Upper lobe of left lung (tissue), 6 donors: ENCODE data around the gene AKAP10. TPM values are rescaled to one million over a fixed set of nuclear protein-coding genes. Genes with fewer than 3 reads are reported as not detected.
A peak's percentile ranks its signal among the peaks of the same experiment; 100 is the strongest.

ENCODE experiments used
- ATAC-seq, 2 donors: fragments of 200-7000 bp; cut with Tn5 transposase; one replicate each; pipeline ENCODE4 v1.9.1; 2022; ENCODE audit warnings: mild to moderate bottlenecking in 2 of 2, moderate library complexity in 2 of 2; ENCODE audit not compliant: low FRiP score in 2 of 2
- DNase-seq, 2 donors: peaks; one replicate each; pipeline ENCODE4 v3.0.0-alpha.2; 2019 to 2020
- H3K27ac ChIP-seq, 4 donors: fragments of 200-600 bp; sonication (generic); one replicate each; pipeline ENCODE4 v1.5.1; 2016 to 2019
- H3K27me3 ChIP-seq, 4 donors: fragments of 200-600 bp; sonication (generic); one replicate each; pipeline ENCODE4 v1.5.1; 2017 to 2019
- H3K36me3 ChIP-seq, 4 donors: fragments of 200-600 bp; sonication (generic); one replicate each; pipeline ENCODE4 v1.5.1; 2016 to 2019
- H3K4me1 ChIP-seq, 4 donors: fragments of 200-600 bp; sonication (generic); one replicate each; pipeline ENCODE4 v1.5.1; 2018 to 2019
- H3K4me3 ChIP-seq, 4 donors: fragments of 200-600 bp; sonication (generic); one replicate each; pipeline ENCODE4 v1.5.1; 2017 to 2019; ENCODE audit warnings: mild to moderate bottlenecking in 2 of 4, moderate library complexity in 1 of 4
- H3K9me3 ChIP-seq, 4 donors: fragments of 200-600 bp; sonication (generic); one replicate each; pipeline ENCODE4 v1.5.1; 2018 to 2019
- EP300 ChIP-seq, 4 donors: sonication (generic); formaldehyde crosslinking; IDR thresholded peaks; one replicate each; pipeline ENCODE4 v1.5.1; 2017; ENCODE audit warnings: antibody characterized with exemption in 4 of 4, control low read depth in 2 of 4
- POLR2A ChIP-seq, 4 donors: fragments of 450-650 bp; IDR thresholded peaks; one replicate each; pipeline ENCODE4 v1.5.1; 2016 to 2017; ENCODE audit warnings: antibody characterized with exemption in 4 of 4, mild to moderate bottlenecking in 2 of 4
- POLR2AphosphoS5 ChIP-seq, 2 donors: sonication (generic); formaldehyde crosslinking; IDR thresholded peaks; one replicate each; pipeline ENCODE4 v1.5.1; 2017; ENCODE audit warnings: antibody characterized with exemption in 2 of 2
- WGBS, 2 donors: methylation state at CpG; one replicate each; pipeline ENCODE4 v1.1.5; 2017 to 2018; 5-methylcytosine and 5-hydroxymethylcytosine counted together
- total RNA-seq, 6 donors: library from RNA; depleted of rRNA in 4 of 6; stranded (reverse); fragments of >200 nt in 4 of 6; gene quantifications; one replicate each; pipeline versions ENCODE4 v1.1.0 to v1.2.1, GENCODE V29; 2016 to 2021
- TF ChIP-seq, protein P1 (sequence below), 6 experiments: fragments of 450-650 bp in 4 of 6; fragments of 200-600 bp in 2 of 6; sonication (generic) in 2 of 6; IDR thresholded peaks; one replicate each; pipeline ENCODE4 v1.5.1; 2016 to 2019; ENCODE audit warnings: antibody characterized with exemption in 6 of 6
- donor health status: DM: no; HTN: no; CAD: no; lungs with moderate emphysema.
- donor health status: DM: no; HTN: yes; CAD: no; lungs with severe emphysema.

AKAP10 gene
- total RNA-seq, 6 donors from 2014 or later: 13.4 to 40.3 (median 30.6) TPM

DNA sequence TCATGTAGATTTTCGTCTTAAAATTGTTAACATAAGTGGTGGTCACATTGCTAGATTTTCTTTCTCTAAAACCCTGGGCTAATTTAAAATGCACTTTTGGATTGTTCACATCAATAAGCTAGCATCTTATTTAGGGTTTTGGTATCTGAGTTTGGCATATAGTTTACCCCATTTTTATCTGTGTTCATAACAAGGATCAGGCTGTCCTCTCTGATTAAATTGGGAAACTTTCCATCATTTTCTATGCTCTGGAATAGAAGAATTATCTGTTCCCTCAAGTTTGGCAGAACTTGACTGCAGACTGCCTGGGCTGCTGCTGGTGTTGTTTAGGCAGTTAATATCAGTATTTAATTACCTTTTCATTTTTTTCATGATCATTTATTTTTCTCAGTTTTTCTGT, 33.3 kb upstream of the AKAP10 start:
- H3K36me3 ChIP-seq: no peaks in the 10 kb centered on the region
- TF ChIP-seq, protein P1, sequence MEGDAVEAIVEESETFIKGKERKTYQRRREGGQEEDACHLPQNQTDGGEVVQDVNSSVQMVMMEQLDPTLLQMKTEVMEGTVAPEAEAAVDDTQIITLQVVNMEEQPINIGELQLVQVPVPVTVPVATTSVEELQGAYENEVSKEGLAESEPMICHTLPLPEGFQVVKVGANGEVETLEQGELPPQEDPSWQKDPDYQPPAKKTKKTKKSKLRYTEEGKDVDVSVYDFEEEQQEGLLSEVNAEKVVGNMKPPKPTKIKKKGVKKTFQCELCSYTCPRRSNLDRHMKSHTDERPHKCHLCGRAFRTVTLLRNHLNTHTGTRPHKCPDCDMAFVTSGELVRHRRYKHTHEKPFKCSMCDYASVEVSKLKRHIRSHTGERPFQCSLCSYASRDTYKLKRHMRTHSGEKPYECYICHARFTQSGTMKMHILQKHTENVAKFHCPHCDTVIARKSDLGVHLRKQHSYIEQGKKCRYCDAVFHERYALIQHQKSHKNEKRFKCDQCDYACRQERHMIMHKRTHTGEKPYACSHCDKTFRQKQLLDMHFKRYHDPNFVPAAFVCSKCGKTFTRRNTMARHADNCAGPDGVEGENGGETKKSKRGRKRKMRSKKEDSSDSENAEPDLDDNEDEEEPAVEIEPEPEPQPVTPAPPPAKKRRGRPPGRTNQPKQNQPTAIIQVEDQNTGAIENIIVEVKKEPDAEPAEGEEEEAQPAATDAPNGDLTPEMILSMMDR (IDR thresholded peaks at IDR 0.05): no peak
- TF ChIP-seq EP300 (IDR thresholded peaks at IDR 0.05): no peak
- no peak for TF ChIP-seq POLR2A (IDR thresholded peaks at IDR 0.05)
- ATAC-seq (no peak), DNase-seq (no peak)
- H3K27me3 ChIP-seq: peaks cover 0 to 3% (median 0%) of the 10 kb centered on the region in 4 donors
- 68 to 77% methylated on average over 1 of the region's 1 CpG for WGBS, 2 donors
- peaks cover 12 to 21% (median 17%) of the 10 kb centered on the region in 4 donors for H3K4me1 ChIP-seq
- no peak overlapping the region for H3K27ac ChIP-seq
- no peak overlapping the region for H3K4me3 ChIP-seq
- no peaks in the 10 kb centered on the region for H3K9me3 ChIP-seq

DNA sequence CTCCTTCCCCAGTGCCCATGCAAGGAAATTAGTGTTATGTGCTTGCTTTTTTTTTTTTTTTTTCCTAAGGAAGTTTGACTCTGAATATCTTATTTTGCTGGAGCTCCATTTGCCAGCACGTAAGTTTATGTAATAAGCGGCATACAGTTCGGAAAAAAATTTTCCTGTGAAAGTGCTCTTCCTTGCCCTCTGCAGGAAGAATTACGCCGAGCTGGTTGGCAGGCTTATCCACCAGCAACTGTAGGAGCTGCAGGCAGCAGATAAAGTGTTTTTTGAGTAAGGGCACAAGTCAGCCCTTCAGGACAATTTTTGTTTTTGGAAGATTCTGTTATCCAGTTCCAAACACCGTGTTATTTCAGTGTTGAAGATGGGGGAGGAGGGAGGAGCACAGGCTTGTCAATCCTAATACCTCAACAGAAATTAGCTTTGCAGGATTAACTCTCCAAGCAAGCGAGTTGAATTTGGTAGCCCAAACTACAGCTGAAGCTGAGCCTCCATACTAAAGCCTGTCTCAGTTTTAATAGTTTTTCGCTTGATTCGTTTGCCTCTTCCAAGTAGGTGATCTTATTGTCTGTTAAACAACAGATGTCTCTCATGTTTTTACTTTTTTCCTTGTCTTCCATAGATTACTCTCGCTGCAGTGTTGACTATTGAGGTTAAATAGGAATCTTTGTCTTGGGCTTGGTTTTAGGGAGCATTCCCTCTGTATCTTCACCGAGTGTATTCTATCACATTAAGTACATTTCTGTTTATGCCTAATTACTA, 32.7 kb upstream of the AKAP10 start:
- no peaks in the 10 kb centered on the region for H3K9me3 ChIP-seq
- H3K27me3 ChIP-seq: peaks cover 0 to 3% (median under 1%) of the 10 kb centered on the region in 4 donors
- H3K4me1 ChIP-seq: peaks cover 12 to 21% (median 17%) of the 10 kb centered on the region in 4 donors
- no peaks in the 10 kb centered on the region for H3K36me3 ChIP-seq
- H3K4me3 ChIP-seq: peak overlapping the region; percentile 66 to 80 (median 71)
- ATAC-seq (peak in 1 of 2 donors; percentile 63), DNase-seq (peak in 1 of 2 donors; percentile 38)
- 23 to 28% methylated on average over 11 of the region's 11 CpGs for whole genome bisulfite sequencing, 2 donors
- TF ChIP-seq POLR2A (IDR thresholded peaks at IDR 0.05): no peak
- TF ChIP-seq, protein P1 (IDR thresholded peaks at IDR 0.05): peak in 2 of 6 experiments; percentile 27 to 28
- peak overlapping the region in 1 of 4 donors; percentile 67 for H3K27ac ChIP-seq

DNA sequence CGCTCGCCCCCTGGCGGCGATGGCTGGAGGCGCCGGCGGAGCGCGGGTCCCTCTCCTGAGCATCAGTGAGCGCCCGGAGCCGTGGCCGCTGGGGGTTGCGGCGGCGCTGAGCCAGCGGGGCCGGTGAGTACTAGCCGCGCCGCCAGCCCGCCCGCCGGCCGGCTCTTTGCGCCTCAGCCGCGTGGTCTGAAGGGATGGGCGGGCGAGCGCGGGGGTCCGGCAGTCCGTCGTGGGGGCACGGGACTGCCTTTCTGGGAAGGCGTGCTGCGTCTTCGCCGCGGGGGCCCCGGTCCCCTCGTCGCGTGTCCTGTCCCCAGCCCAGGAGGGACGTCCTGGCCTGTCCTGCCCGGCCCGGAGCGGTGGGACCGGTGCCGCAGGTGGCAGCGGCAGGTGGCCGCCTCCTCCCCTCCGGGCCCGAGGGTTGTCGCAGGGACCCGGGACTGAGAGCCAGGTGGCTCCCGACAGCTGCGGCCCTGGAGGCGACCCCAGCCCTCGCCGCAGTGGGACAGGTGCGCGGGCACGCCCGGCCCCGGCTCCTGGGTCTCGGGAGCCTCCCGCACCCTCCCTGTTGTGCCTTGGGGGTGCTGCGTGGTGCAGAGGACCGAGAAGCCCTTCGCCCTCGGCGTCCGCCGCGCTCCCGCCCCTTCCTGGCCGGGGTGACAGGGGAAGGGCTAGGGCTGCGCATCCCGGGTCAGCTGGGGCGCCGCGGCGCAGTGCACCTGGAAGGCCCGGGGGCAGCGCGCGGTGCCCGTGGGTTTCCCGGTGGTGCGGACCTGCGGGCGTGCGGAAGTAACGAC, 31.9 kb upstream of the AKAP10 start, which contains the start of gene SPECC1:
Gene SPECC1 (plus strand): TSS at position 58 of the 797 bp plus-strand sequence. CDS start 87,293 bp downstream, outside the sequence.
- H3K4me1 ChIP-seq: peaks cover 12 to 21% (median 17%) of the 10 kb centered on the region in 4 donors
- 1% methylated on average over 22 of the region's 96 CpGs for WGBS, 2 donors
- H3K27ac ChIP-seq: peak within 1 kb of the TSS in 3 of 4 donors; percentile 62 to 72 (median 67)
- DNase-seq (peak; percentile 27 to 98), ATAC-seq (peak; percentile 95 to 99)
- H3K9me3 ChIP-seq: no peaks in the 10 kb centered on the region
- no peaks in the 10 kb centered on the region for H3K36me3 ChIP-seq
- peaks cover 0 to 3% (median under 1%) of the 10 kb centered on the region in 4 donors for H3K27me3 ChIP-seq
- H3K4me3 ChIP-seq: peak within 1 kb of the TSS; percentile 66 to 80 (median 71)
- TF ChIP-seq POLR2A (IDR thresholded peaks at IDR 0.05): no peak
- no peak for TF ChIP-seq POLR2AphosphoS5 (IDR thresholded peaks at IDR 0.05)
- TF ChIP-seq, protein P1 (IDR thresholded peaks at IDR 0.05): peak; percentile 97 to 99 (median 98)

DNA sequence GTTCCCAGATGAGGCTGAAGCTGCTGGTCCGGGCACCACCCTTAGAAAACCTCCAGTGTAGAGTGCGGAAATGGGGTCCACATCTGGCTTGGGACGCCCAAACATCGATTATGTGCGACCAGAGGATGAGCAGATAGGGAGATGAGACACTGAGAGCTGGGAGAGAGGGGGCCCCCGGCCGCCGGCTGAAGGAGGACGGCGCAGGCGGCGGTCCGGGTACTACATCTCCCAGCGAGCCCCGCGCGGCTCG, 31.3 kb upstream of the AKAP10 start:
- Histone ChIP-seq H3K27ac (peak overlapping the region in 1 of 4 donors; percentile 72), H3K27me3 (peaks cover 0 to 3% (median under 1%) of the 10 kb centered on the region in 4 donors), H3K36me3 (no peaks in the 10 kb centered on the region), H3K4me3 (peak overlapping the region; percentile 66 to 80 (median 71)), H3K9me3 (no peaks in the 10 kb centered on the region), H3K4me1 (peaks cover 12 to 21% (median 17%) of the 10 kb centered on the region in 4 donors)
- 0 to 1% methylated on average over 5 to 18 of the region's 18 CpGs for WGBS, 2 donors
- DNase-seq (peak in 1 of 2 donors; percentile 80), ATAC-seq (peak in 1 of 2 donors; percentile 36)
- TF ChIP-seq, protein P1 (IDR thresholded peaks at IDR 0.05): no peak
- TF ChIP-seq POLR2A (IDR thresholded peaks at IDR 0.05) (no peak), POLR2AphosphoS5 (IDR thresholded peaks at IDR 0.05) (peak in 1 of 2 donors; percentile 22), EP300 (IDR thresholded peaks at IDR 0.05) (no peak)
